ENCODE measurements around the gene MBTD1.

DNA sequence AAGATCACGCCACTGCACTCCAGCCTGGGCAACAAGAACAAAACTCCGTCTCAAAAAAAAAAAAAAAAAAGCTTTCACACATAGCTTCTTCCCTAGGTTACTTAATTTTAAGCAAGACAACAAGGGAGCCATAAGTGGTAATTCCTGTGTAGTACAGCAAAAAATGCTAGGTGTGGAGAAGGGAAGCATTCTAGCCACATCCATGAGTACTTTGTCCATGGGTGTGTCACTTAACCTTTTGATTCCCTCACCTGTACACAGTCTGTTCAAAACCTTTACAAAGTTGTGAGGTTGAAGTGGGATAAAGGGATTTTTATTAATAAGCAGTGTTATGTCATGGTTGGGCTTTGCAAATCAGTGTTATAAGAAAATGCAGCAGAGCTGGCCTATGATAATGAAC lies 89.1 kb downstream of the MBTD1 start:
- TF ChIP-seq, protein P1, sequence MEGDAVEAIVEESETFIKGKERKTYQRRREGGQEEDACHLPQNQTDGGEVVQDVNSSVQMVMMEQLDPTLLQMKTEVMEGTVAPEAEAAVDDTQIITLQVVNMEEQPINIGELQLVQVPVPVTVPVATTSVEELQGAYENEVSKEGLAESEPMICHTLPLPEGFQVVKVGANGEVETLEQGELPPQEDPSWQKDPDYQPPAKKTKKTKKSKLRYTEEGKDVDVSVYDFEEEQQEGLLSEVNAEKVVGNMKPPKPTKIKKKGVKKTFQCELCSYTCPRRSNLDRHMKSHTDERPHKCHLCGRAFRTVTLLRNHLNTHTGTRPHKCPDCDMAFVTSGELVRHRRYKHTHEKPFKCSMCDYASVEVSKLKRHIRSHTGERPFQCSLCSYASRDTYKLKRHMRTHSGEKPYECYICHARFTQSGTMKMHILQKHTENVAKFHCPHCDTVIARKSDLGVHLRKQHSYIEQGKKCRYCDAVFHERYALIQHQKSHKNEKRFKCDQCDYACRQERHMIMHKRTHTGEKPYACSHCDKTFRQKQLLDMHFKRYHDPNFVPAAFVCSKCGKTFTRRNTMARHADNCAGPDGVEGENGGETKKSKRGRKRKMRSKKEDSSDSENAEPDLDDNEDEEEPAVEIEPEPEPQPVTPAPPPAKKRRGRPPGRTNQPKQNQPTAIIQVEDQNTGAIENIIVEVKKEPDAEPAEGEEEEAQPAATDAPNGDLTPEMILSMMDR (IDR thresholded peaks at IDR 0.05) = no peak
- TF ChIP-seq POLR2AphosphoS5 (IDR thresholded peaks at IDR 0.05) (no peak), POLR2A (IDR thresholded peaks at IDR 0.05) (no peak)
